Kasumi-1 (cell line): ENCODE results near the gene SKOR1.

Experiments used
- DNase-seq, 2 experiments: peaks; one replicate each; lab custom pipeline; 2025; lab: John Stamatoyannopoulos, UW

The SKOR1 gene

DNA sequence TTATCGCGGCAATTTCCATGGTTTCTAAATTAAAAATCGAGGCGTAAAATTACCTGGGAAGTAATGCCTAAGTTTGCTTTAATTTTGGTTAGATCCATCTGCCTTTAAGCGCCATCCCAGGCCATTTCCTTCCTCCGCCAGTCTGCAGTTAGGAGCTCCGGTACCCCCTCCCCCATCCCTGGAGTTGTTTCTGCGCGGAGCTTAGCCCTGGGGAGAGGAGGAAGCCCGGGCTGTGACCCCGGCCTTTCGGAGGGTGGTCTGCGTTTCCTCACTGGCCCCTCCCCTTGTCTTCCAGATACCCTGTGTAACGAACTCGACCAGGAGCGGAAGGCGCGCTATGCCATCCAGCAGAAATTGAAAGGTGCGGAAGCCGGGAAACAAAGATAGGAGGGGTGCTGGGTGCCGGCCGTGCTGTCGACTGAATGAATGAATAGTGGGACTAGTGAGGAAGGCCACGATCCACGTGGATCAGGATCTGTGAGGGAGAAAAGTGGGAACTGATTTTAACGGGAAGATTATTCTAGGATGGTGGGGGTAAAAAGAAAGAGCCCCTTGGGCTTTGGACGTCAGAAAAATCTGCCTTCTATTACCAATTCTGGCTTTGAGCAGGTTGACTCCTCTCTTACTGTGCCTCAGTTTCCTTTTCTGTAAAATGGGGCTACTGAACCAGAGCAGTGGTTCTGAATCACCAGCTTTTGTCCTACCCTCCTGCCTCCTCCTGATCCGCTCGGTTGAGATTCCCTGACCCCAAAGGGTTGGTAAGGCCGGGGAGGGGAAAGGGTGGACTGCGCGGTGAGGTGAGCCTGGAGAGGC lies 7.8 kb downstream of the SKOR1 start:
- no peak for DNase-seq

DNA sequence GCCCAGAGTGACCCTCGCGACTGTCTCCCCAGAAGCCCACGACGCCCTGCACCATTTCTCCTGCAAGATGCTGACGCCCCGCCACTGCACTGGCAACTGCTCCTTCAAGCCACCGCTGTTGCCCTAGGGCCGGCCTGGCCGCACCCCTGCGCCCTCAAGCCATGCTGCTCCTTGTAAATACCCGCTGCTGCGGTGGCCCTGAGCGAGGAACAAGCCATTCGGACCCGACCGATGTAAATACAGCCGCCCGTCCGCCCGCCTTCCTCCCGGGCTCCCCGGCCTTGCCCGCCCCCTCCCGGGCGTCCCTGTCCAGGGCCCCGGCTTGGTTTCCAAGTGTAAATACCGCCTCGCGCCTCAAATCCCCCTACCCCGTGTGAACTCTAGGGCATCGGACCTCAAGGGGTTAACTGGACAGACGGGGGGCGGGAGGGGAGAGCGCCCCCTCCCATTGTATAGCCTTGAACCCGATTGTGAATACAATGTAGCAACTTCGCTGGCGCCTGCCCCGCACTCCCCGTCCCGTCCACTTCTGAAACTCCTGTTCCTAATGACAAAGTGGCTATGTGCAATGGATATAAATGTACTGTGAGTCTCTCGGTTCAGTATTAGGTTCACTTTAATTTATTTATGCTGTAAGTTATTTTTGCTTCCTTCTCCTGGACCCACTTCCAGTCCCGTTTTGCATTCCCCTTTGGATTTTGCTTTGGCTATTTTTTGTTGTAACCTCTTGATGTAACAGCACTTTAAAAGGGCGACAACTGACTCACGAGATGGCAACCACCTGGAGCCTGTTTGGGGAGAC lies 8.6 kb downstream of the SKOR1 start:
- DNase-seq: peak; percentile 64 to 66

DNA sequence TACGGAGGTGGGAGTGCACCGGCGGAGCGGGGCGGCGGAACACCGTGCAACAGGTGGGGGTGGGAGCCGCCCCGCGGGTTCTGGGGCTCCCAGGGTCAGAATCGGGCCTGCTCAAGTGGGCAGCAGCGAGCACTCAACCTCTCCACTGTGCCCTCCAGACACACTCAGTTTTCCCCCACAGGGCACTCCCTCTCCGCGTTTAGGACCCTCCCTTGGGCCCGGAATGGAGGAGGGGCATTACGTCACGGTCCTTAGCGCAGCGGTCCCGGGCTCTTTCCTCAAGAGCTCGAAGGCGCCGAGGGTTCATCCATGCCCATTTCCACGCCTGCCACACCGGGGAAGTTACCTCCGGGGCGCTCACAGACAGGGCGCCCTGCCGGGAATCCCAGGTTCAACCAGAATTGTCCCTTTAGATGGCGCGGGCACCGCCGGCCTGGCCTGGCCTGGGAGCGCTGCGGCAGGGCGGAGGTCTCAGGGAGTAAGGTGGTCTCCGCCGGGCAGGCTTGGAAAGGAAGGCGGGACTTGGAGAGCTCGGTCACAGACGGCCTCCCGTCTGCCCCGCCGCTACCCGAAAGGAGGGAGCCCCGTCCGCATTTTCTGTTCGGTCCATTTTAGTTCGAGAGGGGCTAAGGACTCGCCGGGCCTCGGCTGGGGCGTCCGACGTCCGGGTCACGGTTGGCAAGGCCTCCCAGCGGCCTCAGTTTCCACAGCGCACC lies 9.4 kb downstream of the SKOR1 start:
- no peak for DNase-seq

DNA sequence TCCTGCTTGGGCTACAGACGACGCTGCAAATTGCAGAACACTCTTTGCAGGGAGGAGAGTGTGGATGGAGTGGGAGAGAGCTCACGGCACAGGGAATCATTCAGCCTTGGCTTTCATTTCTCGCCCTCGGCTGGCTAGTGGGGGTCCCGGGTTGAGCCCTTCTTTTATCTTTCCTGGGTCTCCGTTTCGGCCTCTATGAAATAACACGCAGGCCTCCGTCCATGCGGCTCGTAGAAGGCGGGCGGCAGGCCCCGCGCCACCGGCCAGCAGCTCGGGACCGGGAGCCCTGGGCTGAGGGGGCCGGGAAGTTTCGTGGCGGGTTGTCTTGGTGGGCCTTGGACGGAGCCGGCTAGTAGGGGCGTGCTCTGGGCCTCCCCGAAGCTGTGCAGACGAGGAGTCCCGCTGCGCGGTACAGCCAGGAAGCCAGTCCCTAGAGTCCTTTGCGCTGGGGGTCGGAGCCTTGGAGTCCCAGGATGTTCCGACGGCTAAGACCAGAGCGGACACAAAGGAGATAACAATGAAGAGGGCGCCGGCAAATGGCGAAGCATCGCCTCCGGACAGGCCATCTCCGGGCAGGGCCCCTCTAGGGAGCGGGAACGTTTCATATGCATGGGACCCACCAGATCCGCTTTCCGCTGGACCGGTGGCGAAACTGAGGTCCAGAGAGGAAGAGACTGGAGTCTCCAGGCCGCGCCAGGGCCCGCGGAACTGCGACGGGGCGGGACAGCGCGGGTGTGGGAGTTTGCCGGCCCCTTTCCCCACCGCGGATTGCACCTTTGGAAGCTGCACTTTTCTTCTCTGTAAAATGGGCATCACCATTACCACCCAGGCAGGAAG lies 10.2 kb downstream of the SKOR1 start:
- no peak for DNase-seq

DNA sequence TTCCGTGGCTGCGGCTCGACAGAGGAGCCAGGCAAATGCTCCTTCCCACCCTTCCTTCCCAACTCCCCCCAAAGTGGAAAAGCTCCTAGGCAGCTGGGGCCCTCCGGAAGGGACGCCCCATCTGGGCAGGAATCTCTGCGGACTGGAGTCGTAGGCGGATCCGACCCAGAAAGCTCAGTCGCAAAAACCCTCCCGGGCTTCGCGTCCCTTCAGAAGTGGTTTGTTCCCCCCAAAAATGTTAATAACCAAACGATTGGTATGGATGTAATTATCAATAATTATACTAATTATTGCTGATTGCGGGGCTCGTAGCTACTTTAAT lies 10.8 kb downstream of the SKOR1 start:
- no peak for DNase-seq

DNA sequence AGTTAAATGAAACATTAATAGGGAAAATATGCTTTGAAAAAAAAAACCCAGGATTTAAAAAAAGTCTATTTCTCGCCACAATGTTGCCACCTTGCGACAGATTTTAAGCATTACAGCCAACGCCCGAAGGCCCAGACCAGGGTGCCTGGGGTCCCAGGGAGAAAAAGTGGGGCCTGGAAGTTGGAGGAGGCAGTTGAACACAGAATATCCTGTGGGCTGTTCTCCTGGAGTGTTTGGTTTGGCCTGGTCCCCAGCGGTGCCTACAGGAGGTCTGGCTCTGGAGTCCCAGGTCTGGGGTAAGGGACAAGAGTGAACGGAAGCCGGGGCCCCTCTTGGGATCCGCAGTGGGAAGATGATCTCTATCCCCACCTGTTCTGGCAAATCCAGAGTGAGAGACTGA lies 11.2 kb downstream of the SKOR1 start:
- DNase-seq: peak; percentile 44 to 70

DNA sequence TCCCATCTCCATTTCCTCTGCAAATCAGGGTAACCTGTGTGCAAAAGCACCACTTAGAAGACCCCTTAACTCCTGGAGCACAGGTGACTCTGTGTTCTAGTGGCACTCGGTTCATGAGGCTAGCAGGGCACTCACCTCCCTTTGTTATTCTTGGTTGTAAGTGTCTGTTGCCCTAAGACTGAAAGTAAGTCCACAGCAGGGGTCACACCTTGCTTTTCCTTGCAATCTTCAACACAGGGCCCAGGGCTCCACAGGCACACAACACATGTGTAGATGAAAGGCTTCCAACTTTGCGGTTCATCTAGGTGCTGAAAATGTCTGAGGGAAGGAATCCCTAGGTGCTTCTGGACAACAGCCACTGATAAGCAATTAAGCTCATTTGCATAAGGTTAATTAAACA lies 11.6 kb downstream of the SKOR1 start:
- DNase-seq: no peak

DNA sequence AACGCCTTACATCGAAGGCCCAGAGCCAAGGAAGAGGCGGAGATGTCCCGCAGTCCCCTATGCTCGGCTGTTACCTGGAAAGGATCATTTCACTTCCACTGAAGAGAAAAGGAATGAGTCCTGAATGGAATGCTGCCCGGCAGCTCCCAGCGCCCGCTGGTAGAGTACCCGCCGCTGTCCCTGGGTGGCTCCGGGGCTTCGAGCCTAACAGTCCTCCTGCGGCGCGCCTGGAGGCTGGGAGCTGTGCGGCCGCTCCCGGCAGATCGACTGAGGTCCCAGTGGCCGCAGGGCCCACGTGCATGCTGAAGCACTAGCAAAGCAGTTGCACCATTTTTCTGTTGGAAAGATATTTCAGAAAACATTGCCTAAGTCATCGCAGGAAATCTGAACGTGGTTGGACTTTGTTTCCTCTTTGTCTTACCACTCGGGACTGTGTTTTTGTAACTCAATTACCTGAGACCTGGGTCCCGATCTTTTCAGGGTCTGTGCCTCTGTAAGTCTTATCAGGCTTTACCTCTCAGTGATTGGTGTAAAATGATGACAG lies 13.6 kb downstream of the SKOR1 start:
- peak; percentile 20 to 52 for DNase-seq

DNA sequence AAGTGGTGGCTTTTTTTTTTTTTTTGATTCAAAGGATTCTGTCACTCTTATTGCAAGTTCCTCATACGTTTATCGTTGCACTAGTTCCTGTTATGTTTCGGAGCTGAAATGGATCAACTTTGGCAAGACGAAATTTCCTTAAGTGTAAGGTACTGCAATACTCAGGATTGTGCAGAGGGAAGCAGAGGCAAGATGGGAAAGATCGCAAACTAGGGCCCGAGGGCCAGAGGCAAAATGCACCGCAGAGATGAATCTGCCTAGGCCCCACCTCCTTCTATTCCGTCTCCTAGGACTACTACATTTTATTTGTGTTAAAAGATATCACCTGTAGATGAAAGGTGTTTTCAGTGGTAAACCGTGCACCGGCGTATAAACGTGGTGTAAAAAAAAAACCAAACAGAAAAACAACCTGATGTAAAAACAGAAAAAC lies 14.2 kb downstream of the SKOR1 start:
- DNase-seq: peak; percentile 62 to 65

DNA sequence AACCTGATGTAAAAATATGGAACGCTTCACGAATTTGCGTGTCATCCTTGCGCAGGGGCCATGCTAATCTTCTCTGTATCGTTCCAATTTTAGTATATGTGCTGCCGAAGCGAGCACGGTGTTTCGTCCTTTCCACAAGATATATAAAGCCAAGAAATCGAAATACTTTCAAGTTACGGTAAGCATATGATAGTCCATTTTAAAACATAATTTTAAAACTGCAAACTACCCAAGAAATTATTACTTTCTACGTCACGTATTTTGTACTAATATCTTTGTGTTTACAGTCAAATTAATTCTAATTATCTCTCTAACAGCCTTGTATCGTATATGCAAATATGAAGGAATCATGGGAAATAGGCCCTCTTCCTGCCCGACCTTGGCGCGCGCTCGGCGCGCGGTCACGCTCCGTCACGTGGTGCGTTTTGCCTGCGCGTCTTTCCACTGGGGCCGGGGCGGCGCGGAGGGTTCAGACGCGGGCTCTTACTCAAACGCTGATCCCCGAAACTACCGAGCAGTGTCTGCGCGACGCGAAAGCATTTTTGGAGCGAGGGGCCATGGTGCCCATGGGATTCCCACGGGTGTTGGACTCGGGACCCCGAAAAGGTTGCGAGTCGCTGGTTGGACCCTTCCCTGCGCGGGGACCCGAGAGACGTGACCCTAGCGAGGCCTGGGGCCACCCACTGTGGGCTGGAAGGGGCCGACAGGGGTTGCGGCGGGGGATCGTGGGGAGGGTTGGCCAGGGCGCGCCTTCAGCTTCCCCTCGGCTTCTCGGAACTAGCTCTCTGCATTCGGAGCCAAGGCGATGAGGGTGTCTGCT lies 14.8 kb downstream of the SKOR1 start, which contains the start of gene RNU6-1:
TSS of gene RNU6-1 (minus strand) at position 117 of the 820 bp plus-strand sequence.
- peak; percentile 95 for DNase-seq

DNA sequence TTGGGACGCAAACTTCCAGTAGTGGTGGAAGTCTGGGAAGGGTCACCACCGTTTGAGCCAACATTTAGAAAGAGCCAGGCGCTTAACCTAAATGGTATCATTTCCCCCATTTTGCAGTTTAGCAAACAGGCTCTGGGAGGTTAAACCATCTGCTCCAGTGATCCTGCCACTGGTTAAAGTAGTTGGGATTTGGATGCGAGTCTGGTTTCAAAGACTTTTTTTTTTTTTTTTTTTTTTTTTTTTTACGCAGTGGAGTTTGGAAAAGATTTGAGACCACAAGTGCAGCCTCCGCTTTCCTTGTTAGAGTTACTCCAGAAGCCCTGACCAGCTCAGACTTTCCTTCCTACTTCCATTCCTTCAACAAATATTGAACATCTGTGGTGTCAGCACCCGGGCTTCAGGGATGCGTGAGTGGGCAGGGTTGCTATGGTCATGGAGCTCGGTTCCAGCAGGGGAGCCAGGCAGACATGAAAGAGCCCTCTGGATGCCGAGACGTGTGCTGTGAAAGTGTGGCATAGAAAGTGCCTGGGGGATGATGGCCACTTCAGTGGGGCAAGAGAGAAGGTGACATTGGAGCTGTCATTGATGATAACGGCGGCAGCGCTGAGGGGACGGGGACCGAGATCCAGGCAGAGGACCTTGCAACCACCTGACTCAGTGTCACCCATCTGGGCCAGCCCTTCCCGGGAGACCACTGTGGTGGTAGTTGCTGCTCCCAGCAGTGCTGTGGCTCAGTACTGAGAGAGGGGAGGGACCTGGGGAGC lies 15.6 kb downstream of the SKOR1 start:
- DNase-seq: peak; percentile 49 to 53

DNA sequence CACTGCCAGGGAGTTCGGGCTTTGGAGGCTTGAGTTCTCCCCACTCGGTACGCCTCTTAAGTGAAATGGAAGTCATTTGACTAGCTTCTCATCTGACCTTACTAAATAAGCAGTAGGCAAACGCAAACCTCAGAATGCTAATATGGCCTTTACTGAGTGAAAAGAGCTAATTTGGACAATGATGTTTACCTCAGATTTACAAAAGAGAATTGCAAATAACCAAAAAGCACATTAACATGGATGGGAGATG lies 16.1 kb downstream of the SKOR1 start:
- DNase-seq: no peak

DNA sequence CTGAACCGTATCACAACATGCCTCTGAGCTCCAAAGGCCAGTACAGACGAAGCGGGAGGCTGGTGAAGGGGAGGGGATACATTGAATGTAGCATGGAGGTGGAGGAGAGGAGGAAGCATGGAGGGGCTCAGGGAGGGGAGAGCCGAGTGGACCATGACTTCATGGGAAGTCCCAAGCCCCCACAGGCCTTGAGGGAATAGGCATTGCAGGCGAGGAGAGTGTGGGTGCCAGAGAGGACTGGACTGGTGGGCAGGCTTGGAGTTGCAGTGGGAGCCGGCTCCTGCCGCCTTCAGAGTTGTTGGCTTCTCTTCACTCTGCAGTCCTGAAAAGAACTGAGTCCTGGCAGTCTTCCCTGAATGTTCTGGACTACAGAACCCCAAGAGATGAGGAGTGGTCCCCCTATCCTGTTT lies 17.8 kb downstream of the SKOR1 start:
- DNase-seq: no peak

DNA sequence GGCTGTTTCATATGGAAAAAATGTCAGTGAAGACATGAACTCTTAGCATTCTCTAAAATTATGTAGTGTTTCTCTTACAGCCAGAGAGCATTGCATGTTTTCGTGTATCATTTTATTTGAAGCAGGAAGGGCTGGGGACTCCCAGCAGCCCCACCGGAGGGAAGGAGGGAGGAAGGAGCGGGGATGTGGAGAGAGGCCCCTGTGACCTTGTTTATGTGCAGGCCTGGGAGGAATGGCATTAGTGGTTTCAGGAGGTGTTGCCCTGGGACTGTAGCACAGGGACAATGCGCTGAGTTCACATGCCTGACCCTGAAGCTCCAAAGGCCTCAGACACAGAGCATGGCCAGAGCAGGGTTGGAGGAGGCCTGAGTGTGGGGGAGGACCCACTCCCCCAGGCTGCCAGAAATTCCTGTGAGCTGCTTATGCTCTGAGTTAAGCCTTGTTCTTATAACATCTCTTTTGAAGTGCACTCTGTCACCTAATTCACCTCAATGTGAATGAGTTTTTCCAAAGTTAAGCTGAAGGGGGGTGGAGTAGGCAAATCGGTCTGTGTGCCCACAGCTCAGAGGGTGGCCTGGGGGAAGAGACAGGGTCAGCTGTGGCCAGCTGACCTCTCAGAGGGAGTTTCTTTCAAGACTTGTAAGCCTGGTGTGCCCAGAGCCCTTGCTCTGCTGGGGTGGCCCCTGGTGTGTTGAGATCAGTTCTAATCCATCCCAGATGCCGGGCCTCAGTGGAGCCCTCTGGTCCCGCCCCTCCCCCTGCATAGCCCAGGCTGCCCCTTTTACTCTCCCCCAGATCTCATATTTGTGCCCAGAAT lies 18.5 kb downstream of the SKOR1 start:
- DNase-seq: no peak

DNA sequence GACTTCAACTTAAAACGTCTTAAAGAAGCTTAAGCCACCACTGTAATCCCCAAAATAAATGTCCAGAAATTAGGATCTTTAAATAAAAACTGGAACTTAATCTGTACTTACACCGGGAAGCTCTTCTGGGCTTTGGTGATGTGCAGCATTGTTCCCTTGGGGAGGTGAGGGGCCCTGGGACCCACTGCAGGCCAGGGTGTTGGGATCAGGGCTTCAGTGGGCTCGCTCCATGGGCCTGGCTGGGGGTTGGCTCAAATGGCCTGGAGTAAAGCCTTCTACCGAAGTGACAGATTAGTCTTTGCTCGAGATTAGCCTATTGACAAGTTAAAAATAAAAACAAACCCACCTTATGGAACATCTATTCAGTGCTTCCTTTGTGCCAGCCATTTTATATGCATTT lies 20.7 kb downstream of the SKOR1 start:
- DNase-seq: no peak

DNA sequence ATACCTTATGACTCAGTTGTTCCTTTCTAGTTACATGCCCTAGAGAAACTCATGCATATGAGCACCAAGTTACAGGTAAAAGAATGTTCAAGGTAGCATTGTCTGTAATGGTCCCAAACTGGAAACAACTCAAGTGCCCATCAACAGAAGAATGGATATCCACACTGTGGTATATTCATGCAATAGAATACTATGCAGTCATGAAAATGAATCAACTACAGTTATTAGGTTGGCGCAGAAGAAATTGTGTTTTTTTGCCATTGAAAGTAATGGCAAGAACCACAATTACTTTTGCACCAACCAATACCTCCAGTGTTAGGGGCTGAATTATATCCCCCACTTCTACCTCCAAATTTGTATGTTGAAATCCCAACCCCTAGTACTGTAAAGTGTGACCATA lies 24.2 kb downstream of the SKOR1 start:
- DNase-seq: no peak

DNA sequence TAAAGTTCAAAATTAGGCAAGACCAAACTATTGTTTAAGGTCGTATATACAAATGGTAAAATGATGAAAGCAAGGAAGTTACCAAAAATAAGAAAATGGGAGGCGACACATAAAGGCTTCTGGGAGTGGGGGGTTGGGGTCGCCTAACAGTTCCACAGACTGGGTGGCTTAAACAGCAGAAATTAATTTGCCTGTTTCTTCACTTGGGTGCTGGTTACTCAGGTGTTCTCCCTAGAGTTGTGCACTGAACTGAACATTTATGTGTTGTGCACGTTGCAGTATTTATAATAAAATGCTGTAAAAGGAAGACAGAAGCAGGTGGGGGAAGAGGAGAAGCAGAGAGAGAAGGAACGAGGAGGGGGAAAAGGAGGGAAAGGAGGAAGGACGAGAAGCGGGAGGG lies 25.0 kb downstream of the SKOR1 start:
- no peak for DNase-seq

DNA sequence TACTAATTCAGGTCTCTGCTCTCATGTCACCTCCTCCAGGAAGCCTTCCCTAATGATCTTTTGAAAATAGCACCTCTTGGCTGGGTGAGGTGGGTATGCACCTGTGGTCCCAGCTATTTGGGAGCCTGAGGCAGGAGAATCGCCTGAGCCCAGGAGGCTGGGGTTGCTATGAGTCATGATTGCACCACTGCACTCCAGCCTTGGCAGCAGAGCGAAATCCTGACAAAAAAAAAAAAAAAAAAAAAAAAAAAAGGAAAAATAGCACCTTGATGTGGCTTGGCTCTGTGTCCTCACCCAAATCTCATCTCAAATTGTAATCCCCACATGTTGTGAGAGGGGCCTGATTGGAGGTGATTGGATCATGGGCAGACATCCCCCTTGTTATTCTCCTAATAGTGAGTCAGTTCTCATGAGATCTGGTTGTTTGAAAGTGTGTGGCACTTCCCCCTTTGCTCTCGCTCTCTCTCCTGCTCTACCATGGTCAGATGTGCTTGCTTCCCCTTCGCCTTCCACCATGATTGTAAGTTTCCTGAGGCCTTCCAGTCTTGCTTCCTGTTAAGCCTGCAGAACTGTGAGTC lies 25.8 kb downstream of the SKOR1 start:
- peak; percentile 70 to 73 for DNase-seq

DNA sequence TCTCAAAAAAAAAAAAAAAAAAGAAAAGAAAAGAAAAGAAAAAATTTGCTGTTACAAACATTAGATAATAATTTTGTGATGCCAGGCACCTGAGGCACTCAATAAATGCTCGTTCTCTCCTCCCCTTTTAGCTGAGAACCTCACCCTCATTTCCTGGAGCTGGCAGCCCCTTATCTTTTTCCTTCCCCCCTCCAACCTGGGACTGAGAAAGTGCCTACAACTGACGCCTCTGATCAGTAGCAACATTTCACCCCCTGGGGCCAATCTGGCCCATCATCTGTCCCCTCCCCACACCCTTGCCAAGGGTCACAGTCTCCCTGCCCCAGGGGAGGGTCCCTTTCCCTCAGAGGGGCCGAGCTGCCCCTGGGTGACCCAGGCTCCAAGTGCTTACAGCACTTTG lies 27.1 kb downstream of the SKOR1 start:
- no peak for DNase-seq
